NCI-H748 treated with DMSO at 0.1 percent for 48 hours (cell line): ENCODE data around the gene ZNF407.

Source experiments
- DNase-seq: peaks from one replicate; lab custom pipeline; 2025; lab: John Stamatoyannopoulos, UW

The ZNF407 gene

GRCh38 chr18:74789078-74789477, 191.4 kb downstream of the ZNF407 start:
- DNase-seq, result no peak

GRCh38 chr18:74790451-74790850, 192.8 kb downstream of the ZNF407 start:
- DNase-seq, result no peak

- DNase-seq, result no peak
Observed at GRCh38 chr18:74791501-74792194, 194.0 kb downstream of the ZNF407 start.

GRCh38 chr18:74793746-74794145, 196.1 kb downstream of the ZNF407 start:
- no peak for DNase-seq

- no peak for DNase-seq
Observed at GRCh38 chr18:74795751-74796150, 198.1 kb downstream of the ZNF407 start.

GRCh38 chr18:74796211-74796610, 198.5 kb downstream of the ZNF407 start:
- DNase-seq, result no peak

- no peak for DNase-seq
Observed at GRCh38 chr18:74796841-74797576, 199.3 kb downstream of the ZNF407 start.

GRCh38 chr18:74797577-74798151, 200.0 kb downstream of the ZNF407 start:
- no peak for DNase-seq

GRCh38 chr18:74799542-74799941, 201.9 kb downstream of the ZNF407 start:
- no peak for DNase-seq

- DNase-seq, result no peak
Observed at GRCh38 chr18:74800098-74800497, 202.4 kb downstream of the ZNF407 start.

- DNase-seq, result no peak
Observed at GRCh38 chr18:74803117-74803516, 205.4 kb downstream of the ZNF407 start.

- no peak for DNase-seq
Observed at GRCh38 chr18:74803769-74804168, 206.1 kb downstream of the ZNF407 start.

GRCh38 chr18:74804677-74805076, 207.0 kb downstream of the ZNF407 start:
- DNase-seq, result peak; percentile 59

GRCh38 chr18:74806073-74806472, 208.4 kb downstream of the ZNF407 start:
- no peak for DNase-seq

GRCh38 chr18:74806700-74807416, 209.2 kb downstream of the ZNF407 start:
- DNase-seq, result no peak

- DNase-seq, result no peak
Observed at GRCh38 chr18:74817576-74817975, 219.9 kb downstream of the ZNF407 start.

GRCh38 chr18:74818516-74819175, 221.0 kb downstream of the ZNF407 start:
- no peak for DNase-seq

GRCh38 chr18:74819433-74820059, 221.9 kb downstream of the ZNF407 start:
- no peak for DNase-seq

GRCh38 chr18:74820160-74820780, 222.6 kb downstream of the ZNF407 start:
- DNase-seq, result no peak

- DNase-seq, result no peak
Observed at GRCh38 chr18:74825460-74825859, 227.8 kb downstream of the ZNF407 start.

GRCh38 chr18:74826572-74826971, 228.9 kb downstream of the ZNF407 start:
- DNase-seq, result no peak
